Measurements from ENCODE around the gene CD93. TPM values are rescaled to one million over a fixed set of nuclear protein-coding genes. Genes with fewer than 3 reads are reported as not detected.

Gene CD93
- total and polyA plus RNA-seq, 2 of the 8 experiments (the other 6 are each of a cell fraction or from before 2014, with no cell fraction given), result under 0.01 to 0.07 TPM

- TF ChIP-seq SIRT6 (IDR thresholded peaks at IDR 0.05; ENCODE audit: low read length), result no peak
- TF ChIP-seq GABPA (IDR thresholded peaks at IDR 0.05; ENCODE audit: borderline replicate concordance, insufficient read depth, low read length), result no peak
- no peak for TF ChIP-seq SIX5 (IDR thresholded peaks at IDR 0.05; ENCODE audit: low read depth, low read length)
Measured at GRCh38 chr20:23099791-23100719, 13.9 kb upstream of the CD93 start (continued).

Measured in H1 (cell line).